ENCODE results near the gene MARVELD2.

The MARVELD2 gene

GRCh38 chr5:69492923-69493395 is 78.0 kb downstream of the MARVELD2 start:
- peak; percentile 22 for DNase-seq (ENCODE audit: low spot score)

- peak; percentile 53 for DNase-seq (ENCODE audit: low spot score)
Observed at GRCh38 chr5:69493396-69494133, 78.6 kb downstream of the MARVELD2 start.

Data from LoVo (cell line).